K562 (cell line): ENCODE results near the gene KIAA1958. TPM values are rescaled to one million over a fixed set of nuclear protein-coding genes. Genes with fewer than 3 reads are reported as not detected.

Source experiments
- ATAC-seq: fragments of 200-7000 bp; cut with Tn5 transposase; 3 replicates; pipeline ENCODE4 v1.9.1; 2020; ENCODE audit warnings: moderate library complexity
- BruUV-seq: library from RNA; stranded (reverse); fragments of 400-500 nt; replicated peaks from 2 replicates; lab custom pipeline; 2021; lab: Mats Ljungman, UMichigan
- CTCF ChIA-PET: fragments of 300-600 bp; formaldehyde crosslinking; extraction: SDS; loops from one replicate; lab custom pipeline; 2021; ENCODE audit warnings: low intra/inter-chr PET ratio; lab: Yijun Ruan, JAX
- POLR2A ChIA-PET: fragments of 300-600, 350-650 bp; sonication (Branson Sonifier 250); formaldehyde crosslinking; extraction: SDS; loops from one replicate; lab custom pipeline; 2021; ENCODE audit warnings: antibody characterized with exemption, inconsistent platforms; lab: Yijun Ruan, JAX
- DNase-seq, 4 experiments: peaks; one replicate each; pipeline versions ENCODE4 v3.0.0 to v3.0.0-alpha.2; 2011 to 2018; ENCODE audit warnings: low spot score in 3 of 4, mixed read lengths in 3 of 4; ENCODE audit errors: extremely low read depth in 1 of 4
- FAIRE-seq: peaks from 2 replicates; lab custom pipeline; 2011; peaks lifted over from hg19 to GRCh38; lab: Jason Lieb, UNC
- H2AFZ ChIP-seq: 2 replicates; pipeline ENCODE4 v1.6.0; 2011; ENCODE audit warnings: low read depth, low read length, control low read depth, inconsistent platforms
- H3K27ac ChIP-seq: fragments of 200-600 bp; 3 replicates; pipeline ENCODE4 v1.8.0; 2011; ENCODE audit warnings: low read depth, mild to moderate bottlenecking, control low read depth, inconsistent platforms, low read length, moderate library complexity, mixed read lengths; ENCODE audit errors: extremely low read depth
- H3K27me3 ChIP-seq, 2 experiments: fragments of 300-600 bp in 1 of 2; 2 replicates in 1 of 2; 3 replicates in 1 of 2; pipeline versions ENCODE4 v1.6.0 to v1.8.0; 2011; ENCODE audit warnings: inconsistent platforms in 2 of 2, low read length in 2 of 2, mild to moderate bottlenecking in 1 of 2, mixed read lengths in 1 of 2, moderate library complexity in 1 of 2; ENCODE audit not compliant: control insufficient read depth in 2 of 2, insufficient read depth in 2 of 2
- H3K36me3 ChIP-seq: fragments of 300-600 bp; 3 replicates; pipeline ENCODE4 v1.8.0; 2011; ENCODE audit warnings: mild to moderate bottlenecking, low read length, inconsistent platforms; ENCODE audit not compliant: control insufficient read depth, insufficient read depth
- H3K4me1 ChIP-seq, 2 experiments: fragments of 200-600 bp in 1 of 2; replicated peaks in 1 of 2; 2 replicates in 1 of 2; 3 replicates in 1 of 2; pipeline versions ENCODE4 v1.5.1 to v1.8.0; 2011; ENCODE audit warnings: inconsistent platforms in 2 of 2, low read length in 2 of 2, mild to moderate bottlenecking in 1 of 2, mixed read lengths in 1 of 2, moderate library complexity in 1 of 2; ENCODE audit not compliant: control insufficient read depth in 2 of 2, insufficient read depth in 2 of 2
- H3K4me2 ChIP-seq: 2 replicates; pipeline ENCODE4 v1.6.1; 2011; ENCODE audit warnings: low read length, control low read depth, inconsistent platforms, mixed read lengths; ENCODE audit not compliant: insufficient read depth
- H3K4me3 ChIP-seq: fragments of 200-600 bp; sonication (generic), shearing (Covaris generic); 2 replicates; pipeline ENCODE4 v1.5.1; 2016; ENCODE audit warnings: control low read depth, inconsistent platforms
- H3K79me2 ChIP-seq: fragments of 200-600 bp; 3 replicates; pipeline ENCODE4 v1.8.0; 2011; ENCODE audit warnings: low read length, inconsistent platforms; ENCODE audit not compliant: control insufficient read depth, insufficient read depth
- H3K9ac ChIP-seq, 2 experiments: 2 replicates each; pipeline versions ENCODE4 v1.6.0 to v1.6.1; 2011; ENCODE audit warnings: low read depth in 2 of 2, low read length in 2 of 2, control low read depth in 1 of 2, inconsistent platforms in 1 of 2, mild to moderate bottlenecking in 1 of 2, mixed read lengths in 1 of 2; ENCODE audit not compliant: insufficient read depth in 1 of 2
- H3K9me1 ChIP-seq: one replicate; pipeline ENCODE4 v1.6.0; 2011; ENCODE audit warnings: inconsistent platforms, mild to moderate bottlenecking, low read length, moderate library complexity; ENCODE audit not compliant: control insufficient read depth, insufficient read depth
- H3K9me3 ChIP-seq: replicated peaks from 2 replicates; pipeline ENCODE4 v1.5.1; 2011; ENCODE audit warnings: low read depth, low read length, inconsistent platforms; ENCODE audit not compliant: control insufficient read depth, insufficient read depth
- H4K20me1 ChIP-seq: replicated peaks from 2 replicates; pipeline ENCODE4 v1.6.1; 2011; ENCODE audit warnings: low read length, inconsistent platforms, mixed read lengths; ENCODE audit not compliant: control insufficient read depth, insufficient read depth
- CEBPB ChIP-seq: fragments of 450-650 bp; IDR thresholded peaks from 2 replicates; pipeline ENCODE4 v1.6.1; 2016; ENCODE audit warnings: missing genetic modification characterization, missing compliant biosample characterization
- EWSR1 ChIP-seq: fragments of 450-650 bp; IDR thresholded peaks from 2 replicates; pipeline ENCODE4 v1.6.1; 2018; ENCODE audit warnings: borderline replicate concordance, mild to moderate bottlenecking, low read depth, moderate library complexity; ENCODE audit not compliant: partially characterized antibody
- MAFG ChIP-seq: fragments of 450-650 bp; conservative IDR thresholded peaks from 2 replicates; pipeline ENCODE4 v1.6.1; 2016; ENCODE audit warnings: missing genetic modification characterization, missing compliant biosample characterization
- ZNF133 ChIP-seq: fragments of 250-450 bp; sonication (Bioruptor Pico); IDR thresholded peaks from 2 replicates; pipeline ENCODE4 v1.4.0; 2020; ENCODE audit warnings: mild to moderate bottlenecking
- ZNF551 ChIP-seq: fragments of 250-450 bp; sonication (Bioruptor Pico); IDR thresholded peaks from 2 replicates; pipeline ENCODE4 v1.5.0; 2021; ENCODE audit warnings: mild to moderate bottlenecking, moderate library complexity
- WGBS: fragments of 100-300 bp; shearing (Covaris generic); methylation state at CpG from one replicate; pipeline ENCODE4 v1.1.6; 2016; ENCODE audit warnings: low coverage, mixed read lengths; ENCODE audit not compliant: insufficient coverage; ENCODE audit errors: missing lambda C conversion rate; 5-methylcytosine and 5-hydroxymethylcytosine counted together
- in situ Hi-C: fragments of 300-500 bp; cut with MboI; formaldehyde crosslinking; loops from 4 replicates; pipeline ENCODE4 v1.15.0; 2018; ENCODE audit warnings: inconsistent platforms, mixed read lengths
- intact Hi-C: fragments of 100-400 bp; cut with micrococcal nuclease; formaldehyde crosslinking; loops from 2 replicates; pipeline ENCODE4 v1.14.2; 2022
- polyA plus RNA-seq, 8 experiments: library from polyadenylated mRNA; depleted of rRNA in 4 of 8; stranded (reverse) in 5 of 8; unstranded in 3 of 8; fragments of >200 nt; fragmentation: Nextera tagmentation in 2 of 8; fragmentation: Illumina TruSeq in 1 of 8; extraction: Ambion mirVana in 2 of 8; extraction: Trizol in 1 of 8; gene quantifications; 2 replicates each; pipeline versions ENCODE4 v1.2.1 to v1.2.3, GENCODE V29; 2011 to 2014; ENCODE audit warnings: inconsistent platforms in 1 of 8, missing spikeins in 1 of 8
- total RNA-seq, 7 experiments: library from RNA; depleted of rRNA in 6 of 7; stranded (reverse); fragments of >200 nt in 6 of 7; fragmentation: Illumina TruSeq in 2 of 7; extraction: Trizol in 2 of 7; gene quantifications; 2 replicates each; pipeline versions ENCODE4 v1.2.1 to v1.2.3, GENCODE V29; 2011 to 2021; ENCODE audit warnings: low replicate concordance in 1 of 7
- TF ChIP-seq, protein P1 (sequence below): fragments of 250-450 bp; sonication (Bioruptor Pico); IDR thresholded peaks from 2 replicates; pipeline ENCODE4 v1.5.0; 2022; ENCODE audit warnings: mild to moderate bottlenecking
- TF ChIP-seq, protein P2 (sequence below): fragments of 450-650 bp; IDR thresholded peaks from 2 replicates; pipeline ENCODE4 v1.6.1; 2018; ENCODE audit warnings: mild to moderate bottlenecking, low read depth; ENCODE audit not compliant: partially characterized antibody
- TF ChIP-seq, protein P3 (sequence below): fragments of 250-450 bp; sonication (Bioruptor Pico); IDR thresholded peaks from 2 replicates; pipeline ENCODE4 v1.5.0; 2021; ENCODE audit warnings: mild to moderate bottlenecking, moderate library complexity
- TF ChIP-seq, protein P4 (sequence below): sonication (generic); formaldehyde crosslinking; IDR thresholded peaks from 2 replicates; pipeline ENCODE4 v1.8.0; 2022; ENCODE audit warnings: missing genetic modification reagents, mild to moderate bottlenecking, borderline replicate concordance

The KIAA1958 gene
- total and polyA plus RNA-seq, 9 of the 15 experiments (the other 6 are each of a cell fraction or from before 2014, with no cell fraction given), result 1.1 to 16.0 (median 10.1) TPM

DNA sequence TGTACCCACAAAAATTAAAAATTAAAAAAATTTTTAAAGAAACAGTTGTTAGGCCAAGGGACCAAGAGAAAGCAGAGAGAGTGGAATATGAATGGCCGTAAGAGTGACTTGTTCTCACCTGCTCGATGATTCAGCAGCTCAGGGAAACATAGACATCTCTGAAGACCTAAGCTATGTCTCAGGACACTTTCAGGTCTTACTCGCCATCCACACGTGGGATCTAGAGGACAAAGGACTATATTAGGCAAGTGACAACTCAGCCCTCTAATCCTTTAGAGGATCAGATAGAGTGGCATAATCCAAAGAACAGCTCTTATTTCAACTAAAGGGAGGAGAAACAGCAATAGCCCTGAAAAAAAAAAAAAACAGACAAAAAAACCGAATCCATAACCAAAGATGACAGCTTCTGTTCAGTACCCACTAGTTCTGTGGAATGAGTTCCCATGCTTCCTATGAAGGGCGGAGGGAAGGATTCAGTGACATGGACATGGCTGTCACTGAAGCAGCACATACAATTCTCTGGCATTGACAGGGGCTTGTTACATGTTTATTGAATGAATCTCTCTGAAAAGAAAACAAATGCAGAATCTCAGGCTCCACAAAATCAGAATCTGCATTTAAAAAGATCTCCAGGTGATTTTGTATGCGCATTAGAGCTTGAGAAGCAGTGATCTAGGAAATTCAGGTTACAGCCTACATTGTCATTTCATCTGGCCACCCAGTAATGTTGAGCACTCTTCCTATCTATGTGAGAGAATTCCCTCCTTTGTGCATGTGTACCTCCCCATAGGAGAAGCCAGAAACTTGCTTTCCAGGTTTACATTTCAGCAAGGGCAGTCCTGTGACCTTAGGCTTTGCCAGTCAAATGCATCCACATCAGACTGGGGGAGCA is 96.0 kb downstream of the KIAA1958 start:
- Histone ChIP-seq H4K20me1 (no peaks in the 10 kb centered on the region), H3K9me1 (no peaks in the 10 kb centered on the region), H3K27me3 (no peaks in the 10 kb centered on the region), H3K79me2 (peaks cover 4% of the 10 kb centered on the region; the same call in 1 of the 3 replicates), H3K4me2 (no peak overlapping the region), H3K4me3 (no peak overlapping the region), H2AFZ (no peak overlapping the region), H3K4me1 (no peaks in the 10 kb centered on the region), H3K9me3 (no peaks in the 10 kb centered on the region), H3K27ac (no peak overlapping the region), H3K9ac (no peak overlapping the region), H3K36me3 (no peaks in the 10 kb centered on the region)
- ChIA-PET POLR2A (interaction anchor here (0.5 kb wide), 1 partner anchor 62 kb away, joined by 3 read pairs; no protein-coding TSS in a partner anchor), CTCF (interaction anchor here (0.6 kb wide), 1 partner anchor 1710 kb away, joined by 3 read pairs; no protein-coding TSS in a partner anchor)
- intact Hi-C loops (no loop called here), in situ Hi-C loops (no loop called here)
- DNase-seq (no peak), FAIRE-seq (no peak), ATAC-seq (no peak)
- BruUV-seq, result no TSS peak
- WGBS, result 69% methylated on average over 7 of the region's 7 CpGs
- TF ChIP-seq, protein P1, sequence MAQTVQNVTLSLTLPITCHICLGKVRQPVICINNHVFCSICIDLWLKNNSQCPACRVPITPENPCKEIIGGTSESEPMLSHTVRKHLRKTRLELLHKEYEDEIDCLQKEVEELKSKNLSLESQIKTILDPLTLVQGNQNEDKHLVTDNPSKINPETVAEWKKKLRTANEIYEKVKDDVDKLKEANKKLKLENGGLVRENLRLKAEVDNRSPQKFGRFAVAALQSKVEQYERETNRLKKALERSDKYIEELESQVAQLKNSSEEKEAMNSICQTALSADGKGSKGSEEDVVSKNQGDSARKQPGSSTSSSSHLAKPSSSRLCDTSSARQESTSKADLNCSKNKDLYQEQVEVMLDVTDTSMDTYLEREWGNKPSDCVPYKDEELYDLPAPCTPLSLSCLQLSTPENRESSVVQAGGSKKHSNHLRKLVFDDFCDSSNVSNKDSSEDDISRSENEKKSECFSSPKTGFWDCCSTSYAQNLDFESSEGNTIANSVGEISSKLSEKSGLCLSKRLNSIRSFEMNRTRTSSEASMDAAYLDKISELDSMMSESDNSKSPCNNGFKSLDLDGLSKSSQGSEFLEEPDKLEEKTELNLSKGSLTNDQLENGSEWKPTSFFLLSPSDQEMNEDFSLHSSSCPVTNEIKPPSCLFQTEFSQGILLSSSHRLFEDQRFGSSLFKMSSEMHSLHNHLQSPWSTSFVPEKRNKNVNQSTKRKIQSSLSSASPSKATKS (CRISPR knock-in tag), result no peak
- TF ChIP-seq MAFG (tag) (no peak), EWSR1 (no peak), CEBPB (tag) (no peak), ZNF133 (CRISPR knock-in tag) (no peak), ZNF551 (CRISPR knock-in tag) (no peak)
- TF ChIP-seq, protein P2, sequence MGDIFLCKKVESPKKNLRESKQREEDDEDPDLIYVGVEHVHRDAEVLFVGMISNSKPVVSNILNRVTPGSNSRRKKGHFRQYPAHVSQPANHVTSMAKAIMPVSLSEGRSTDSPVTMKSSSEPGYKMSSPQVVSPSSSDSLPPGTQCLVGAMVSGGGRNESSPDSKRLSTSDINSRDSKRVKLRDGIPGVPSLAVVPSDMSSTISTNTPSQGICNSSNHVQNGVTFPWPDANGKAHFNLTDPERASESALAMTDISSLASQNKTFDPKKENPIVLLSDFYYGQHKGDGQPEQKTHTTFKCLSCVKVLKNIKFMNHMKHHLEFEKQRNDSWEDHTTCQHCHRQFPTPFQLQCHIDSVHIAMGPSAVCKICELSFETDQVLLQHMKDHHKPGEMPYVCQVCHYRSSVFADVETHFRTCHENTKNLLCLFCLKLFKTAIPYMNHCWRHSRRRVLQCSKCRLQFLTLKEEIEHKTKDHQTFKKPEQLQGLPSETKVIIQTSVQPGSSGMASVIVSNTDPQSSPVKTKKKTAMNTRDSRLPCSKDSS, result no peak
- TF ChIP-seq, protein P3, sequence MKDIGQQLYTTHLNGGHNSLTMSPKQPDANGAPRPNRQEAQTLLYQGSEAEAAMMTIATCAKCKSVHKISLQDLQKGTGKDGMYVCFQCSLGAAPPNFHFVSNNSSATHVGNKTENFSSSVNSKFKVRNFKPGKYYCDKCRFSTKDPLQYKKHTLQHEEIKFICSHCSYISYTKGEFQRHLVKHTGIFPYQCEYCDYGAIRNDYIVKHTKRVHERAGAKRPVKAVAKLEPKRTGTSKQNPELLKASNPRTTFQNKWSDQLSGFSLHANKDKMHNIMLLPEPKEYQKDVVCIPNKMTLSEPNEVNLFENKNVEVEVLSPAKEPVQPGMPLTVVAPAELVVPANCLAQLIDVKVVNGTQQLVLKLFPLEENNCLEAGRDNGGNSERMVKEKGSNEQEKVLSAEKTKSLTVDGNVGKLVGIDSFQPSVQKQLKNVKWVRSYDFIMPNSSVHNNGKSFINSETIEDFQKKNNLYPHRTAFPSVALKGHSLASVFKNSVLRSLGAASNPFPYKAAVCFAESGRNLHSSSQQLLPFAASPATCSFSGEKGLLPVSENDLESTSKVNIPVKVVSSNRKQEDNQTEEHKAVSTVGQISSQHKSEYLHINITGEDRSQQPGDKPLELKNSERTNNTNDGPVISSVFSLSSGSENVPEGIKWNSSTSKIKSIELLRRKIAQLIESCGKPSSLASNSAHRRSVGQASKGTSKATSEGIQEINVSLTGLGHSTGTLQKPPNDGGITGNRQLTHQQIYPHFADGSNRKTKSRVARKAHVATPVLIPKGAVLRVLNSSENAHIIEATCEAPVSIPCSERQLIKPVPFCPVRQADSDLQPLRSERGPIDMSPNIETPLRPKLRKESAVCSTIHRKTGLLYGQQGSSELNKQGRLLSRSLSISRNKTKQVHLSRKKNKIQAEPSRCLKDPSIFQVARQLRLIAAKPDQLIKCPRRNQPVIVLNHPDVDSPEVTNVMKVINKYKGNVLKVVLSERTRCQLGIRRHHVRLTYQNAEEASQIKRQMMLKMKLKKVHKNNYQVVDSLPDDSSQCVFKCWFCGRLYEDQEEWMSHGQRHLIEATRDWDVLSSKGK (CRISPR knock-in tag), result no peak
- TF ChIP-seq, protein P4, sequence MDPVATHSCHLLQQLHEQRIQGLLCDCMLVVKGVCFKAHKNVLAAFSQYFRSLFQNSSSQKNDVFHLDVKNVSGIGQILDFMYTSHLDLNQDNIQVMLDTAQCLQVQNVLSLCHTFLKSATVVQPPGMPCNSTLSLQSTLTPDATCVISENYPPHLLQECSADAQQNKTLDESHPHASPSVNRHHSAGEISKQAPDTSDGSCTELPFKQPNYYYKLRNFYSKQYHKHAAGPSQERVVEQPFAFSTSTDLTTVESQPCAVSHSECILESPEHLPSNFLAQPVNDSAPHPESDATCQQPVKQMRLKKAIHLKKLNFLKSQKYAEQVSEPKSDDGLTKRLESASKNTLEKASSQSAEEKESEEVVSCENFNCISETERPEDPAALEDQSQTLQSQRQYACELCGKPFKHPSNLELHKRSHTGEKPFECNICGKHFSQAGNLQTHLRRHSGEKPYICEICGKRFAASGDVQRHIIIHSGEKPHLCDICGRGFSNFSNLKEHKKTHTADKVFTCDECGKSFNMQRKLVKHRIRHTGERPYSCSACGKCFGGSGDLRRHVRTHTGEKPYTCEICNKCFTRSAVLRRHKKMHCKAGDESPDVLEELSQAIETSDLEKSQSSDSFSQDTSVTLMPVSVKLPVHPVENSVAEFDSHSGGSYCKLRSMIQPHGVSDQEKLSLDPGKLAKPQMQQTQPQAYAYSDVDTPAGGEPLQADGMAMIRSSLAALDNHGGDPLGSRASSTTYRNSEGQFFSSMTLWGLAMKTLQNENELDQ (CRISPR knock-in tag), result no peak
